Kidney tubule cell (primary cell): Measurements from ENCODE around the gene ZNF331.

Experiments used
- DNase-seq: peaks from one replicate; pipeline ENCODE4 v3.0.0-alpha.2; 2018; ENCODE audit warnings: low spot score

ZNF331 gene

DNA sequence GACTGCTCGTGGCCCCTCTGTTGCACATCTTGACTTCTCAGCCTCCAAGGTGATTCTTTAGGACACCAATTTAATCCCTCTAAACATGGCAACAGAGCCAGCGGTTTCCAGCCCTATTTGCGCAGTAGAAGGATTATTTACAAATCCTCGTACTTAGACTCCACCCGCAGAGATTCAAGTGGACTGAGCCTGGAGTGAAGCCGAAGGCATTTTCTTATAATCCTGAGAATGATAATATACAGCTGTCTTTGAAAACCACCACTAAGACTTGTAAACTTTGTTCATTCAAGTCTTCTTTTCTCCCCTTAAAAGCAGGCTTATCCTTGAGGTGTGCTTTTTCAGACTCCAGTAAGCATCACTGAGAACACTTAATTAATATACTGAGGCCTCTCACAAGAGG, 89.0 kb downstream of the ZNF331 start:
- no peak for DNase-seq
